ENCODE data around the gene EHMT1.

The EHMT1 gene

GRCh38 chr9:137672907-137673791, 54.3 kb downstream of the EHMT1 start:
- peak; percentile 81 for DNase-seq (ENCODE audit: low read depth, low spot score)

- peak; percentile 41 for DNase-seq (ENCODE audit: low read depth, low spot score)
Measured at GRCh38 chr9:137673886-137674285, 55.1 kb downstream of the EHMT1 start.

GRCh38 chr9:137674307-137674975, 55.6 kb downstream of the EHMT1 start:
- peak; percentile 26 for DNase-seq (ENCODE audit: low read depth, low spot score)

GRCh38 chr9:137674976-137675320, 56.1 kb downstream of the EHMT1 start:
- no peak for DNase-seq (ENCODE audit: low read depth, low spot score)

GRCh38 chr9:137676998-137677397, 58.2 kb downstream of the EHMT1 start:
- no peak for DNase-seq (ENCODE audit: low read depth, low spot score)

- no peak for DNase-seq (ENCODE audit: low read depth, low spot score)
Measured at GRCh38 chr9:137678202-137678601, 59.4 kb downstream of the EHMT1 start.

GRCh38 chr9:137679249-137679648, 60.4 kb downstream of the EHMT1 start:
- peak; percentile 45 for DNase-seq (ENCODE audit: low read depth, low spot score)

GRCh38 chr9:137679695-137680305, 61.0 kb downstream of the EHMT1 start:
- DNase-seq (ENCODE audit: low read depth, low spot score): no peak

- no peak for DNase-seq (ENCODE audit: low read depth, low spot score)
Measured at GRCh38 chr9:137680444-137681358, 61.9 kb downstream of the EHMT1 start.

- DNase-seq (ENCODE audit: low read depth, low spot score): no peak
Measured at GRCh38 chr9:137682428-137683105, 63.8 kb downstream of the EHMT1 start.

GRCh38 chr9:137683262-137683864, 64.6 kb downstream of the EHMT1 start:
- DNase-seq (ENCODE audit: low read depth, low spot score): no peak

- DNase-seq (ENCODE audit: low read depth, low spot score): no peak
Measured at GRCh38 chr9:137685035-137685740, 66.4 kb downstream of the EHMT1 start.

- DNase-seq (ENCODE audit: low read depth, low spot score): no peak
Measured at GRCh38 chr9:137685741-137686420, 67.1 kb downstream of the EHMT1 start.

- no peak for DNase-seq (ENCODE audit: low read depth, low spot score)
Measured at GRCh38 chr9:137688261-137688660, 69.5 kb downstream of the EHMT1 start.

- no peak for DNase-seq (ENCODE audit: low read depth, low spot score)
Measured at GRCh38 chr9:137688725-137689124, 69.9 kb downstream of the EHMT1 start.

- DNase-seq (ENCODE audit: low read depth, low spot score): no peak
Measured at GRCh38 chr9:137689745-137690529, 71.1 kb downstream of the EHMT1 start.

- DNase-seq (ENCODE audit: low read depth, low spot score): no peak
Measured at GRCh38 chr9:137690930-137691645, 72.3 kb downstream of the EHMT1 start.

Measured in astrocyte of the hippocampus (primary cell).